ENCODE measurements around the gene GTPBP4.

DNA sequence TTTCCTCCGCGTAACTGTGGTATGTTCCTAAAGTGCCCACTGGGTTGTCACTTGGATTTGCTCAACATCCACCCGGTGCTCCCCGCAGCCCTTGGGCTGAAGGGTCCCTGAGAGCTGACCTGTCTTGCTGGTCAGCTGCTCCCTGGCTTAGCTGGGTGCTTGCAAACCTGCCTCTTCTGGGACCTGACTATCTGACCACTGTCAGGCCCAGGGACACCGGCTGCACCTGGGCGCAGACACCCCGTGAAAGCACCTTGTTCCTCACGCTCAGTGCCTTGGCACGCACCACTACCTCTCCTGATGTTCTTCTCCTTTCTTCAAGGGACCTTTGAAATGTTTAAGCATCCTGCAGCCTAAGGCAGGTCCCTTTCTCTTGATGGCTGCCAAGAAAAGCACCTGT is 30.1 kb upstream of the GTPBP4 start:
- TF ChIP-seq, protein P1, sequence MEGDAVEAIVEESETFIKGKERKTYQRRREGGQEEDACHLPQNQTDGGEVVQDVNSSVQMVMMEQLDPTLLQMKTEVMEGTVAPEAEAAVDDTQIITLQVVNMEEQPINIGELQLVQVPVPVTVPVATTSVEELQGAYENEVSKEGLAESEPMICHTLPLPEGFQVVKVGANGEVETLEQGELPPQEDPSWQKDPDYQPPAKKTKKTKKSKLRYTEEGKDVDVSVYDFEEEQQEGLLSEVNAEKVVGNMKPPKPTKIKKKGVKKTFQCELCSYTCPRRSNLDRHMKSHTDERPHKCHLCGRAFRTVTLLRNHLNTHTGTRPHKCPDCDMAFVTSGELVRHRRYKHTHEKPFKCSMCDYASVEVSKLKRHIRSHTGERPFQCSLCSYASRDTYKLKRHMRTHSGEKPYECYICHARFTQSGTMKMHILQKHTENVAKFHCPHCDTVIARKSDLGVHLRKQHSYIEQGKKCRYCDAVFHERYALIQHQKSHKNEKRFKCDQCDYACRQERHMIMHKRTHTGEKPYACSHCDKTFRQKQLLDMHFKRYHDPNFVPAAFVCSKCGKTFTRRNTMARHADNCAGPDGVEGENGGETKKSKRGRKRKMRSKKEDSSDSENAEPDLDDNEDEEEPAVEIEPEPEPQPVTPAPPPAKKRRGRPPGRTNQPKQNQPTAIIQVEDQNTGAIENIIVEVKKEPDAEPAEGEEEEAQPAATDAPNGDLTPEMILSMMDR (IDR thresholded peaks at IDR 0.05): no peak
- TF ChIP-seq POLR2A (IDR thresholded peaks at IDR 0.05) (no peak), POLR2AphosphoS5 (IDR thresholded peaks at IDR 0.05) (no peak)

Data from prostate gland (tissue), 2 donors.